SK-N-MC (cell line): ENCODE data around the gene PDLIM4.

ENCODE experiments used
- DNase-seq: peaks from one replicate; pipeline ENCODE4 v3.0.0-alpha.2; 2011; ENCODE audit warnings: low read depth, low spot score
- H3K27ac ChIP-seq: fragments of 200-600 bp; sonication (generic); 2 replicates; pipeline ENCODE4 v1.5.1; 2016; ENCODE audit warnings: mixed run types
- H3K36me3 ChIP-seq: fragments of 200-600 bp; sonication (generic); 2 replicates; pipeline ENCODE4 v1.6.1; 2017; ENCODE audit warnings: antibody characterized with exemption, low read length, mixed read lengths; ENCODE audit not compliant: insufficient read depth
- H3K4me3 ChIP-seq: fragments of 200-600 bp; sonication (generic); 2 replicates; pipeline ENCODE4 v1.5.1; 2016
- H3K9ac ChIP-seq: fragments of 200-600 bp; sonication (generic); 2 replicates; pipeline ENCODE4 v1.8.0; 2017; ENCODE audit warnings: mixed run types, mixed read lengths; ENCODE audit not compliant: insufficient read length
- H3K9me3 ChIP-seq: fragments of 200-600 bp; sonication (generic); 2 replicates; pipeline ENCODE4 v1.6.1; 2017; ENCODE audit warnings: low read depth, mild to moderate bottlenecking, antibody characterized with exemption, low read length, moderate library complexity, mixed read lengths
- EZH2 ChIP-seq: fragments of 200-600 bp; sonication (generic); IDR thresholded peaks from one replicate; pipeline ENCODE4 v1.6.1; 2017; ENCODE audit warnings: antibody characterized with exemption
- FOXP2 ChIP-seq: optimal IDR thresholded peaks from 2 replicates; pipeline ENCODE3; 2011; ENCODE audit warnings: mild to moderate bottlenecking, moderate library complexity; ENCODE audit not compliant: insufficient read depth; ENCODE audit errors: extremely low read length, control extremely low read depth
- POLR2AphosphoS5 ChIP-seq: IDR thresholded peaks from 2 replicates; pipeline ENCODE4 v1.6.1; 2012; ENCODE audit warnings: mild to moderate bottlenecking, low read depth, low read length, borderline replicate concordance

PDLIM4 gene

GRCh38 chr5:132225165-132226032 is 32.1 kb upstream of the PDLIM4 start:
- Histone ChIP-seq H3K9ac (no peak overlapping the region), H3K27ac (peak overlapping the region; percentile 73), H3K9me3 (no peaks in the 10 kb centered on the region), H3K4me3 (peak overlapping the region; percentile 23), H3K36me3 (no peaks in the 10 kb centered on the region)
- TF ChIP-seq POLR2AphosphoS5 (no peak), EZH2 (no peak), FOXP2 (no peak)
- peak; percentile 18 for DNase-seq

GRCh38 chr5:132226516-132227234 is 30.8 kb upstream of the PDLIM4 start:
- H3K9me3 ChIP-seq = no peaks in the 10 kb centered on the region
- no peaks in the 10 kb centered on the region for H3K36me3 ChIP-seq
- TF ChIP-seq POLR2AphosphoS5 (no peak), FOXP2 (no peak), EZH2 (no peak)
- H3K27ac ChIP-seq = no peak overlapping the region
- DNase-seq = no peak
- H3K4me3 ChIP-seq = peak overlapping the region; percentile 74
- no peak overlapping the region for H3K9ac ChIP-seq

- TF ChIP-seq POLR2AphosphoS5 (no peak), FOXP2 (no peak), EZH2 (no peak)
- H3K27ac ChIP-seq = no peak overlapping the region
- H3K4me3 ChIP-seq = peak overlapping the region; percentile 74
- H3K36me3 ChIP-seq = no peaks in the 10 kb centered on the region
- H3K9ac ChIP-seq = no peak overlapping the region
- H3K9me3 ChIP-seq = no peaks in the 10 kb centered on the region
- DNase-seq = no peak
Measured at GRCh38 chr5:132227235-132227484, 30.3 kb upstream of the PDLIM4 start.

- TF ChIP-seq EZH2 (no peak), FOXP2 (no peak)
Measured at GRCh38 chr5:132227485-132228240, 29.8 kb upstream of the PDLIM4 start, which contains the start of gene P4HA2. Gene P4HA2 (minus strand): TSS chr5:132227853. CDS start chr5:132218626, 9,227 bp downstream.

GRCh38 chr5:132228241-132229035 is 29.1 kb upstream of the PDLIM4 start:
- DNase-seq = no peak
- H3K4me3 ChIP-seq = peak overlapping the region; percentile 74
- no peak overlapping the region for H3K9ac ChIP-seq
- H3K27ac ChIP-seq = no peak overlapping the region
- TF ChIP-seq POLR2AphosphoS5 (no peak), EZH2 (no peak), FOXP2 (no peak)
- no peaks in the 10 kb centered on the region for H3K36me3 ChIP-seq
- no peaks in the 10 kb centered on the region for H3K9me3 ChIP-seq

More at GRCh38 chr5:132227485-132228240, 29.8 kb upstream of the PDLIM4 start, which contains the start of gene P4HA2:
- H3K27ac ChIP-seq = no peak within 1 kb of the TSS
- no peak for DNase-seq
- no peaks in the 10 kb centered on the region for H3K9me3 ChIP-seq
- H3K36me3 ChIP-seq = no peaks in the 10 kb centered on the region
- peak within 1 kb of the TSS; percentile 74 for H3K4me3 ChIP-seq
- H3K9ac ChIP-seq = no peak within 1 kb of the TSS

GRCh38 chr5:132229236-132229635 is 28.3 kb upstream of the PDLIM4 start:
- TF ChIP-seq FOXP2 (no peak), POLR2AphosphoS5 (no peak), EZH2 (no peak)
- Histone ChIP-seq H3K27ac (no peak overlapping the region), H3K36me3 (no peaks in the 10 kb centered on the region), H3K9me3 (no peaks in the 10 kb centered on the region), H3K9ac (no peak overlapping the region), H3K4me3 (no peak overlapping the region)
- DNase-seq = no peak

- no peak for TF ChIP-seq POLR2AphosphoS5
- no peak for TF ChIP-seq FOXP2
- no peak for TF ChIP-seq EZH2
- H3K4me3 ChIP-seq = no peak overlapping the region
- no peaks in the 10 kb centered on the region for H3K36me3 ChIP-seq
- no peaks in the 10 kb centered on the region for H3K9me3 ChIP-seq
- no peak for DNase-seq
- H3K27ac ChIP-seq = no peak overlapping the region
- no peak overlapping the region for H3K9ac ChIP-seq
Measured at GRCh38 chr5:132230871-132231270, 26.6 kb upstream of the PDLIM4 start.

GRCh38 chr5:132232465-132232864 is 25.0 kb upstream of the PDLIM4 start:
- H3K4me3 ChIP-seq = no peak overlapping the region
- no peak overlapping the region for H3K9ac ChIP-seq
- no peak overlapping the region for H3K27ac ChIP-seq
- H3K36me3 ChIP-seq = no peaks in the 10 kb centered on the region
- no peak for DNase-seq
- TF ChIP-seq POLR2AphosphoS5 = no peak
- TF ChIP-seq EZH2 = no peak
- no peak for TF ChIP-seq FOXP2
- no peaks in the 10 kb centered on the region for H3K9me3 ChIP-seq
